Endodermal cell (in vitro differentiated cells): ENCODE results near the gene THSD7A. TPM values are rescaled to one million over a fixed set of nuclear protein-coding genes. Genes with fewer than 3 reads are reported as not detected.

ENCODE experiments used
- DNase-seq: peaks from one replicate; pipeline ENCODE4 v3.0.0-alpha.2; 2017
- H3K27ac ChIP-seq: 2 replicates; pipeline ENCODE4 v1.5.1; 2013; ENCODE audit warnings: mild to moderate bottlenecking, low read depth, low read length, moderate library complexity
- H3K27me3 ChIP-seq: 2 replicates; pipeline ENCODE4 v1.6.1; 2013; ENCODE audit warnings: mild to moderate bottlenecking, low read length, moderate library complexity; ENCODE audit not compliant: insufficient read depth, control insufficient read depth, poor library complexity, severe bottlenecking
- H3K36me3 ChIP-seq: 2 replicates; pipeline ENCODE4 v1.7.0; 2013; ENCODE audit warnings: mild to moderate bottlenecking, low read length, moderate library complexity; ENCODE audit not compliant: control insufficient read depth, insufficient read depth
- H3K4me1 ChIP-seq: one replicate; pipeline ENCODE4 v1.7.0; 2013; ENCODE audit warnings: low read length; ENCODE audit not compliant: control insufficient read depth, insufficient read depth
- H3K4me3 ChIP-seq: 2 replicates; pipeline ENCODE4 v1.5.1; 2013; ENCODE audit warnings: mild to moderate bottlenecking, low read length, moderate library complexity
- H3K9ac ChIP-seq: 2 replicates; pipeline ENCODE4 v1.6.1; 2013; ENCODE audit warnings: mild to moderate bottlenecking, low read length, moderate library complexity; ENCODE audit not compliant: poor library complexity, severe bottlenecking; ENCODE audit errors: extremely low read depth
- H3K9me3 ChIP-seq: 2 replicates; pipeline ENCODE4 v1.6.1; 2013; ENCODE audit warnings: mild to moderate bottlenecking, low read length, moderate library complexity; ENCODE audit not compliant: control insufficient read depth
- H3K27ac Mint-ChIP-seq: 2 replicates; pipeline ENCODE4 v1.8.0; 2020; ENCODE audit warnings: mixed read lengths
- H3K27me3 Mint-ChIP-seq: 2 replicates; pipeline ENCODE4 v1.8.0; 2021; ENCODE audit warnings: mild to moderate bottlenecking, mixed read lengths; ENCODE audit not compliant: insufficient read depth
- H3K36me3 Mint-ChIP-seq: 2 replicates; pipeline ENCODE4 v1.8.0; 2020; ENCODE audit warnings: low read depth, mixed read lengths
- H3K4me1 Mint-ChIP-seq: 2 replicates; pipeline ENCODE4 v1.8.0; 2020; ENCODE audit warnings: mixed read lengths
- H3K4me3 Mint-ChIP-seq: 2 replicates; pipeline ENCODE4 v1.8.0; 2020; ENCODE audit warnings: mild to moderate bottlenecking, moderate library complexity, mixed read lengths
- H3K9me3 Mint-ChIP-seq: 2 replicates; pipeline ENCODE4 v1.8.0; 2020; ENCODE audit warnings: mild to moderate bottlenecking, mixed read lengths
- CTCF ChIP-seq: fragments of 200-600 bp; sonication (generic); conservative IDR thresholded peaks from 2 replicates; pipeline ENCODE4 v1.5.0; 2021; ENCODE audit warnings: antibody characterized with exemption, mild to moderate bottlenecking
- WGBS, 2 experiments: methylation state at CpG; one replicate each; pipeline versions ENCODE4 v1.1.5 to v1.1.7; 2013; ENCODE audit warnings: missing lambda C conversion rate in 2 of 2, mixed read lengths in 1 of 2; ENCODE audit not compliant: insufficient coverage in 1 of 2, insufficient read length in 1 of 2; 5-methylcytosine and 5-hydroxymethylcytosine counted together
- total RNA-seq, 2 donors: library from RNA; stranded (reverse); fragmentation: NEBNext Ultra II Directional in 1 of 2; extraction: Animal tissue kit (Norgen Biotek cat#: 25700) in 1 of 2; gene quantifications; 2 replicates in 1 of 2; 3 replicates in 1 of 2; pipeline ENCODE4 v1.2.1, GENCODE V29; 2021

The THSD7A gene
- total RNA-seq, 2 donors from 2014 or later: 0.73 to 1.3 TPM

- Histone ChIP-seq H3K4me1 (no peaks in the 10 kb centered on the region), H3K9me3 (peaks cover 22% of the 10 kb centered on the region), H3K27me3 (no peaks in the 10 kb centered on the region), H3K36me3 (no peaks in the 10 kb centered on the region), H3K9ac (no peak overlapping the region), H3K27ac (no peak overlapping the region), H3K4me3 (no peak overlapping the region)
- peaks cover 15% of the 10 kb centered on the region for H3K36me3 Mint-ChIP-seq
- no peak for DNase-seq
- peaks cover 26% of the 10 kb centered on the region for H3K9me3 Mint-ChIP-seq
- 91 to 100% methylated on average over 2 of the region's 2 CpGs for WGBS, 2 experiments
- no peaks in the 10 kb centered on the region for H3K4me1 Mint-ChIP-seq
- H3K27me3 Mint-ChIP-seq: no peaks in the 10 kb centered on the region
- TF ChIP-seq CTCF: no peak
- H3K4me3 Mint-ChIP-seq: no peak overlapping the region
- H3K27ac Mint-ChIP-seq: no peak overlapping the region
Observed at GRCh38 chr7:11424006-11424405, 408.0 kb downstream of the THSD7A start.

GRCh38 chr7:11420049-11420448 is 411.9 kb downstream of the THSD7A start:
- H3K27ac ChIP-seq: no peak overlapping the region

GRCh38 chr7:11416641-11417458 is 415.1 kb downstream of the THSD7A start:
- Mint-ChIP-seq H3K27ac (no peak overlapping the region), H3K36me3 (peaks cover 15% of the 10 kb centered on the region), H3K4me1 (no peaks in the 10 kb centered on the region), H3K4me3 (no peak overlapping the region), H3K9me3 (peaks cover 35% of the 10 kb centered on the region), H3K27me3 (no peaks in the 10 kb centered on the region)
- DNase-seq: no peak
- TF ChIP-seq CTCF: no peak
- H3K27me3 ChIP-seq: no peaks in the 10 kb centered on the region
- no peak overlapping the region for H3K9ac ChIP-seq
- H3K4me3 ChIP-seq: no peak overlapping the region
- peaks cover 31% of the 10 kb centered on the region for H3K9me3 ChIP-seq
- no peak overlapping the region for H3K27ac ChIP-seq
- H3K36me3 ChIP-seq: no peaks in the 10 kb centered on the region
- no peaks in the 10 kb centered on the region for H3K4me1 ChIP-seq
- 75 to 80% methylated on average over 1 of the region's 1 CpG for WGBS, 2 experiments

More at GRCh38 chr7:11420049-11420448, 411.9 kb downstream of the THSD7A start:
- Mint-ChIP-seq H3K27ac (no peak overlapping the region), H3K9me3 (peaks cover 26% of the 10 kb centered on the region), H3K36me3 (peaks cover 15% of the 10 kb centered on the region), H3K4me3 (no peak overlapping the region), H3K27me3 (no peaks in the 10 kb centered on the region), H3K4me1 (no peaks in the 10 kb centered on the region)
- no peak for DNase-seq
- Histone ChIP-seq H3K4me3 (no peak overlapping the region), H3K36me3 (no peaks in the 10 kb centered on the region), H3K9me3 (peaks cover 22% of the 10 kb centered on the region), H3K9ac (no peak overlapping the region), H3K4me1 (no peaks in the 10 kb centered on the region), H3K27me3 (no peaks in the 10 kb centered on the region)
- WGBS, 2 experiments: 75 to 77% methylated on average over 1 of the region's 1 CpG
- no peak for TF ChIP-seq CTCF
